Mesendoderm (in vitro differentiated cells): ENCODE results near the gene SLIT3.

Experiments used
- DNase-seq: peaks from one replicate; pipeline ENCODE4 v3.0.0; 2013
- H2AK5ac ChIP-seq: 2 replicates; pipeline ENCODE4 v1.6.1; 2013; ENCODE audit warnings: low read length, inconsistent platforms
- H2BK120ac ChIP-seq: 2 replicates; pipeline ENCODE4 v1.6.1; 2013; ENCODE audit warnings: low read depth, mild to moderate bottlenecking, low read length, moderate library complexity, mixed read lengths
- H2BK15ac ChIP-seq: replicated peaks from 2 replicates; pipeline ENCODE4 v1.6.1; 2013; ENCODE audit warnings: low read depth, mild to moderate bottlenecking, moderate library complexity
- H2BK5ac ChIP-seq: 2 replicates; pipeline ENCODE4 v1.6.1; 2013; ENCODE audit warnings: low read length, inconsistent platforms
- H3K18ac ChIP-seq: 2 replicates; pipeline ENCODE4 v1.6.1; 2013; ENCODE audit warnings: mild to moderate bottlenecking, low read length, mixed read lengths
- H3K23ac ChIP-seq: one replicate; pipeline ENCODE4 v1.6.1; 2013; ENCODE audit warnings: low read length
- H3K27ac ChIP-seq: 2 replicates; pipeline ENCODE4 v1.5.1; 2013; ENCODE audit warnings: low read depth, mild to moderate bottlenecking, inconsistent platforms, low read length, moderate library complexity
- H3K27me3 ChIP-seq: 2 replicates; pipeline ENCODE4 v1.6.1; 2013; ENCODE audit warnings: low read length, control low read depth, mild to moderate bottlenecking, inconsistent platforms; ENCODE audit not compliant: insufficient read depth, poor library complexity
- H3K36me3 ChIP-seq: 2 replicates; pipeline ENCODE4 v1.6.1; 2013; ENCODE audit warnings: low read length, inconsistent platforms; ENCODE audit not compliant: control insufficient read depth, insufficient read depth
- H3K4ac ChIP-seq: one replicate; pipeline ENCODE4 v1.6.1; 2013; ENCODE audit warnings: low read depth, mild to moderate bottlenecking, low read length, moderate library complexity
- H3K4me1 ChIP-seq: 2 replicates; pipeline ENCODE4 v1.6.1; 2013; ENCODE audit warnings: low read depth, low read length, inconsistent platforms; ENCODE audit not compliant: control insufficient read depth
- H3K4me2 ChIP-seq: 2 replicates; pipeline ENCODE4 v1.6.1; 2013; ENCODE audit warnings: low read length
- H3K4me3 ChIP-seq: 2 replicates; pipeline ENCODE4 v1.5.1; 2013; ENCODE audit warnings: mild to moderate bottlenecking, low read length
- H3K56ac ChIP-seq: one replicate; pipeline ENCODE4 v1.6.1; 2013; ENCODE audit warnings: low read length
- H3K79me1 ChIP-seq: 2 replicates; pipeline ENCODE4 v1.6.1; 2013; ENCODE audit warnings: low read length, inconsistent platforms
- H3K79me2 ChIP-seq: 2 replicates; pipeline ENCODE4 v1.6.1; 2013; ENCODE audit warnings: mild to moderate bottlenecking, low read length; ENCODE audit not compliant: control insufficient read depth, insufficient read depth
- H3K9ac ChIP-seq: 2 replicates; pipeline ENCODE4 v1.6.1; 2013; ENCODE audit warnings: low read length, inconsistent platforms
- H4K5ac ChIP-seq: one replicate; pipeline ENCODE4 v1.6.1; 2013; ENCODE audit warnings: low read length
- H4K8ac ChIP-seq: one replicate; pipeline ENCODE4 v1.6.1; 2013; ENCODE audit warnings: low read depth, mild to moderate bottlenecking, control low read depth, low read length, moderate library complexity
- WGBS: extraction: QIAGEN DNeasy Blood & Tissue Kit; methylation state at CpG from one replicate; pipeline ENCODE4 v1.1.7; 2013; ENCODE audit warnings: low lambda C conversion rate, missing lambda C conversion rate; ENCODE audit not compliant: insufficient coverage; ENCODE audit errors: extremely low coverage; 5-methylcytosine and 5-hydroxymethylcytosine counted together

SLIT3 gene

GRCh38 chr5:169325273-169325672, 24.3 kb upstream of the SLIT3 start:
- H3K18ac ChIP-seq: no peak overlapping the region
- H3K4me1 ChIP-seq: no peaks in the 10 kb centered on the region
- H3K79me2 ChIP-seq: no peaks in the 10 kb centered on the region
- H3K27me3 ChIP-seq: no peaks in the 10 kb centered on the region
- no peak overlapping the region for H3K27ac ChIP-seq
- H3K79me1 ChIP-seq: no peaks in the 10 kb centered on the region
- H3K4me3 ChIP-seq: no peak overlapping the region
- no peak overlapping the region for H3K4me2 ChIP-seq
- no peaks in the 10 kb centered on the region for H3K36me3 ChIP-seq
- no peak overlapping the region for H3K9ac ChIP-seq
- H2BK120ac ChIP-seq: no peak overlapping the region
- H3K4ac ChIP-seq: no peak overlapping the region
- no peak overlapping the region for H2BK5ac ChIP-seq
- no peak overlapping the region for H4K5ac ChIP-seq
- H3K56ac ChIP-seq: no peak overlapping the region
- H4K8ac ChIP-seq: no peak overlapping the region
- no peak overlapping the region for H3K23ac ChIP-seq
- no peak overlapping the region for H2BK15ac ChIP-seq
- no CpG with 5 or more reads among the region's 2 CpGs for WGBS
- H2AK5ac ChIP-seq: no peak overlapping the region
- DNase-seq: no peak

DNA sequence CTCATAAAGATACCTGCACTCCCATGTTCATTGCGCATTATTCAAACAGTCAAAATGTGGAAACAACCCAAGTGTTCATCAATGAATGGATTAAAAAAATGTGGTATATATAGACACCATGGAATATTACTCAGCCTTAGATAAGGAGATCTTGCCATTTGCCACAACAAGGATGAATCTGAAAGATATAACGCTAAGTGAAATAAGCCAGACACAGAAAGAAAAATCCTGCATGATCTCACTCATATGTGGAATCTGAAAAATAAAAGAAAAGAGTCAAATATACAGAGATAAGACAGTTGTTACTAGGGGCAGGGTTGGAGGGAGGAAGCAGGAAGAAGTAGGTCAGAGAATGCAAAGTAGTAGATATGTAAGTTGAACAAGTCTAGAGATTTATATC, 17.6 kb upstream of the SLIT3 start:
- no peak overlapping the region for H3K27ac ChIP-seq
- H3K36me3 ChIP-seq: no peaks in the 10 kb centered on the region
- no CpG with 5 or more reads among the region's 2 CpGs for WGBS

GRCh38 chr5:169307646-169308045, 6.7 kb upstream of the SLIT3 start:
- no peak overlapping the region for H4K5ac ChIP-seq
- H4K8ac ChIP-seq: no peak overlapping the region
- H3K23ac ChIP-seq: no peak overlapping the region
- no peak overlapping the region for H3K56ac ChIP-seq
- no peaks in the 10 kb centered on the region for H3K79me2 ChIP-seq
- H3K27ac ChIP-seq: no peak overlapping the region
- no CpG with 5 or more reads among the region's 2 CpGs for whole genome bisulfite sequencing
- no peak for DNase-seq
- no peak overlapping the region for H2BK120ac ChIP-seq
- H3K18ac ChIP-seq: no peak overlapping the region
- no peak overlapping the region for H3K4me3 ChIP-seq
- no peak overlapping the region for H3K4ac ChIP-seq
- no peak overlapping the region for H3K9ac ChIP-seq
- H2BK15ac ChIP-seq: no peak overlapping the region
- no peak overlapping the region for H2BK5ac ChIP-seq
- H3K4me2 ChIP-seq: no peak overlapping the region
- H3K36me3 ChIP-seq: no peaks in the 10 kb centered on the region
- H3K79me1 ChIP-seq: no peaks in the 10 kb centered on the region
- H2AK5ac ChIP-seq: no peak overlapping the region
- no peaks in the 10 kb centered on the region for H3K4me1 ChIP-seq
- H3K27me3 ChIP-seq: no peaks in the 10 kb centered on the region

More for the DNA sequence above, 17.6 kb upstream of the SLIT3 start:
- Histone ChIP-seq H3K4me1 (no peaks in the 10 kb centered on the region), H3K9ac (no peak overlapping the region), H2AK5ac (no peak overlapping the region), H3K4me3 (no peak overlapping the region), H3K79me1 (no peaks in the 10 kb centered on the region), H4K8ac (no peak overlapping the region), H3K79me2 (no peaks in the 10 kb centered on the region), H3K23ac (no peak overlapping the region), H3K4me2 (no peak overlapping the region), H3K56ac (no peak overlapping the region), H3K4ac (no peak overlapping the region), H2BK5ac (no peak overlapping the region), H4K5ac (no peak overlapping the region), H2BK120ac (no peak overlapping the region), H2BK15ac (no peak overlapping the region), H3K27me3 (no peaks in the 10 kb centered on the region), H3K18ac (no peak overlapping the region)
- no peak for DNase-seq

DNA sequence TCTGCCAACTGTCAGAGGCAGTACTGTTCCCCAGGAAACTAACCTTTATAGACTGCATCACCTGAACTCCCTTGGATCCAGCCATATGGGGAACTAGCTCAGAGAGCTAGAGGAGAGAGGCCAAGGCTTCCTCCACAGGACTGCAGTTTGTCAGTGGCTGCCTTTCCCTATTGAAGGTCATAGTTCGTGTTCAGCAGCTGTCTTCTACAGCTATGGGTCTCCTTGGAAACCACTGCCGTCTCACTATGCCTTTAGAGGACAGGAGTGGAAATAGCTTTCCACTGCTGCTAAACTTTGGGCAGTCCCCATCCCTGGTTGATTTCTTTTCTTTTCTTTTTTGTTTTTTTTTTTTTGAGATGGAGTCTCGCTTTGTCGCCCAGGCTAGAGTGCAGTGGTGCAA, 4.4 kb upstream of the SLIT3 start:
- no peak overlapping the region for H2AK5ac ChIP-seq
- no peaks in the 10 kb centered on the region for H3K36me3 ChIP-seq
- H3K4me3 ChIP-seq: no peak overlapping the region
- H3K56ac ChIP-seq: no peak overlapping the region
- no peak for DNase-seq
- H3K27me3 ChIP-seq: peaks cover 4% of the 10 kb centered on the region
- no peak overlapping the region for H3K9ac ChIP-seq
- no peak overlapping the region for H3K4me2 ChIP-seq
- H3K23ac ChIP-seq: no peak overlapping the region
- H3K18ac ChIP-seq: no peak overlapping the region
- no peak overlapping the region for H2BK120ac ChIP-seq
- H3K4me1 ChIP-seq: no peaks in the 10 kb centered on the region
- H2BK5ac ChIP-seq: no peak overlapping the region
- no peaks in the 10 kb centered on the region for H3K79me1 ChIP-seq
- no peak overlapping the region for H2BK15ac ChIP-seq
- H4K5ac ChIP-seq: no peak overlapping the region
- no CpG with 5 or more reads among the region's 4 CpGs for WGBS
- no peak overlapping the region for H3K4ac ChIP-seq
- H3K79me2 ChIP-seq: no peaks in the 10 kb centered on the region
- H3K27ac ChIP-seq: no peak overlapping the region
- H4K8ac ChIP-seq: no peak overlapping the region

GRCh38 chr5:169304175-169304574, 3.2 kb upstream of the SLIT3 start:
- no peak overlapping the region for H4K5ac ChIP-seq
- H3K79me2 ChIP-seq: no peaks in the 10 kb centered on the region
- no peaks in the 10 kb centered on the region for H3K36me3 ChIP-seq
- no peak overlapping the region for H2BK15ac ChIP-seq
- H3K4me1 ChIP-seq: no peaks in the 10 kb centered on the region
- H2BK120ac ChIP-seq: no peak overlapping the region
- no peak overlapping the region for H2BK5ac ChIP-seq
- peaks cover 7% of the 10 kb centered on the region for H3K27me3 ChIP-seq
- no peaks in the 10 kb centered on the region for H3K79me1 ChIP-seq
- H3K9ac ChIP-seq: no peak overlapping the region
- no peak for DNase-seq
- no peak overlapping the region for H3K23ac ChIP-seq
- no peak overlapping the region for H3K4me3 ChIP-seq
- no peak overlapping the region for H3K18ac ChIP-seq
- WGBS: no CpG with 5 or more reads among the region's 1 CpG
- H2AK5ac ChIP-seq: no peak overlapping the region
- no peak overlapping the region for H3K4ac ChIP-seq
- H3K56ac ChIP-seq: no peak overlapping the region
- no peak overlapping the region for H3K27ac ChIP-seq
- no peak overlapping the region for H3K4me2 ChIP-seq
- H4K8ac ChIP-seq: no peak overlapping the region

- Histone ChIP-seq H4K5ac (no peak overlapping the region), H3K27ac (no peak overlapping the region)
Measured at GRCh38 chr5:169303119-169303515, 2.2 kb upstream of the SLIT3 start.

More at GRCh38 chr5:169303119-169303515, 2.2 kb upstream of the SLIT3 start:
- H3K18ac ChIP-seq: no peak overlapping the region
- no peak for DNase-seq
- peaks cover 11% of the 10 kb centered on the region for H3K27me3 ChIP-seq
- H3K4me1 ChIP-seq: no peaks in the 10 kb centered on the region
- no peak overlapping the region for H3K4me2 ChIP-seq
- no peak overlapping the region for H2BK5ac ChIP-seq
- H3K4ac ChIP-seq: no peak overlapping the region
- no peak overlapping the region for H3K9ac ChIP-seq
- no peaks in the 10 kb centered on the region for H3K36me3 ChIP-seq
- H3K56ac ChIP-seq: no peak overlapping the region
- no peak overlapping the region for H3K23ac ChIP-seq
- no peak overlapping the region for H2BK120ac ChIP-seq
- no peaks in the 10 kb centered on the region for H3K79me1 ChIP-seq
- H3K4me3 ChIP-seq: no peak overlapping the region
- H2AK5ac ChIP-seq: no peak overlapping the region
- H4K8ac ChIP-seq: no peak overlapping the region
- no peak overlapping the region for H2BK15ac ChIP-seq
- H3K79me2 ChIP-seq: no peaks in the 10 kb centered on the region
